Gastrocnemius medialis (tissue), 4 donors: Measurements from ENCODE around the gene CACNA2D3.

Experiments used
- POLR2A ChIP-seq, 2 donors: fragments of 450-650 bp; IDR thresholded peaks; one replicate each; pipeline ENCODE4 v1.6.1; 2017; ENCODE audit warnings: antibody characterized with exemption in 2 of 2, mild to moderate bottlenecking in 2 of 2, moderate library complexity in 2 of 2
- TF ChIP-seq, protein P1 (sequence below), 5 experiments: fragments of 450-650 bp in 3 of 5; fragments of 200-600 bp in 2 of 5; sonication (generic) in 2 of 5; IDR thresholded peaks in 4 of 5; conservative IDR thresholded peaks in 1 of 5; 1 replicate in 4 of 5; 2 replicates in 1 of 5; pipeline ENCODE4 v1.5.1; 2016 to 2019; ENCODE audit warnings: antibody characterized with exemption in 5 of 5, mild to moderate bottlenecking in 3 of 5, moderate library complexity in 3 of 5

- TF ChIP-seq, protein P1, sequence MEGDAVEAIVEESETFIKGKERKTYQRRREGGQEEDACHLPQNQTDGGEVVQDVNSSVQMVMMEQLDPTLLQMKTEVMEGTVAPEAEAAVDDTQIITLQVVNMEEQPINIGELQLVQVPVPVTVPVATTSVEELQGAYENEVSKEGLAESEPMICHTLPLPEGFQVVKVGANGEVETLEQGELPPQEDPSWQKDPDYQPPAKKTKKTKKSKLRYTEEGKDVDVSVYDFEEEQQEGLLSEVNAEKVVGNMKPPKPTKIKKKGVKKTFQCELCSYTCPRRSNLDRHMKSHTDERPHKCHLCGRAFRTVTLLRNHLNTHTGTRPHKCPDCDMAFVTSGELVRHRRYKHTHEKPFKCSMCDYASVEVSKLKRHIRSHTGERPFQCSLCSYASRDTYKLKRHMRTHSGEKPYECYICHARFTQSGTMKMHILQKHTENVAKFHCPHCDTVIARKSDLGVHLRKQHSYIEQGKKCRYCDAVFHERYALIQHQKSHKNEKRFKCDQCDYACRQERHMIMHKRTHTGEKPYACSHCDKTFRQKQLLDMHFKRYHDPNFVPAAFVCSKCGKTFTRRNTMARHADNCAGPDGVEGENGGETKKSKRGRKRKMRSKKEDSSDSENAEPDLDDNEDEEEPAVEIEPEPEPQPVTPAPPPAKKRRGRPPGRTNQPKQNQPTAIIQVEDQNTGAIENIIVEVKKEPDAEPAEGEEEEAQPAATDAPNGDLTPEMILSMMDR (IDR thresholded peaks at IDR 0.05 in 4 of 5, conservative IDR thresholded peaks at IDR 0.05 in 1 of 5): no peak
- no peak for TF ChIP-seq POLR2A (IDR thresholded peaks at IDR 0.05)
These were observed 519.8 kb downstream of the CACNA2D3 start for GRCh38 chr3:54642147-54642546.
